Neural progenitor cell (in vitro differentiated cells): ENCODE measurements around the gene MTCL1.

Experiments
- EZH2 ChIP-seq: fragments of 200-600 bp; sonication (generic); IDR thresholded peaks from 2 replicates; pipeline ENCODE4 v1.6.1; 2017; ENCODE audit warnings: antibody characterized with exemption, mild to moderate bottlenecking, moderate library complexity
- EZH2phosphoT487 ChIP-seq: fragments of 200-600 bp; sonication (generic); IDR thresholded peaks from 2 replicates; pipeline ENCODE4 v1.6.1; 2017; ENCODE audit warnings: antibody characterized with exemption
- TF ChIP-seq, protein P1 (sequence below): fragments of 200-600 bp; sonication (generic); IDR thresholded peaks from 2 replicates; pipeline ENCODE4 v1.5.1; 2017; ENCODE audit warnings: antibody characterized with exemption, mild to moderate bottlenecking

DNA sequence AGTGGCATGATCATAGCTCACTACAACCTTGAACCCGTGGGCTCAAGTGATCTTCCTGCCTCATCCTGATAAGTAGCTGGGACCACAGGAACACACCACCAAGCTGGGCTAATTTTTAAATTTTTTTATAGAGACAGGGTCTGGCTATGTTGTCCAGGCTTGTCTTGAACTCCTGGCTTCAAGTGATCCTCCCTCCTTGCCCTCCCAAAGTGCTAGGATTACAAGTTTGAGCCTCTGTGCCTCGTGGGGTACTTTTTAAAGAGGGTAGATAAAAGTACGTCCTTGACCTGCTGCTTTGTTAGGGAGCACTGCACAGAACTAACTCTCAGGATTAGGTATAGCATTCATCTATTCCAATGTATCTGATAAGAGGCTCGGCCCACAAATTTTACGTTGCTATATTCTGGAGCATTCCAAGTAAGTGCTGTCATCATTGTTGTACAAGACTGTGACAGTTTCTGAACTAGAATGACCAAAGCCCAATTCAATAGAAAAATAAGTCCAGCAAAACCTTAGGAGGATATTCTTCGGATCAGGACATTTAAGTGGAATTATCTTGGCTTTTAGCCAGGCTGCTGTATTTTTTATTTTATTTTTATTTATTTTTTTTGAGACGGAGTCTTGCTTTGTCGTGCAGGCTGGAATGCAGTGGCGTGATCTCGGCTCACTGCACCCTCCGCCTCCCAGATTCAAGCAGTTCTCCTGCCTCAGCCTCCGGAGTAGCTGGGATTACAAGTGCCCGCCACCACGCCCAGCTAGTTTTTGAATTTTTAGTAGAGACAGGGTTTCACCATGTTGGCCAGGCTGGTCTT lies 4.1 kb downstream of the MTCL1 start:
- TF ChIP-seq EZH2phosphoT487 (no peak), EZH2 (no peak)
- TF ChIP-seq, protein P1, sequence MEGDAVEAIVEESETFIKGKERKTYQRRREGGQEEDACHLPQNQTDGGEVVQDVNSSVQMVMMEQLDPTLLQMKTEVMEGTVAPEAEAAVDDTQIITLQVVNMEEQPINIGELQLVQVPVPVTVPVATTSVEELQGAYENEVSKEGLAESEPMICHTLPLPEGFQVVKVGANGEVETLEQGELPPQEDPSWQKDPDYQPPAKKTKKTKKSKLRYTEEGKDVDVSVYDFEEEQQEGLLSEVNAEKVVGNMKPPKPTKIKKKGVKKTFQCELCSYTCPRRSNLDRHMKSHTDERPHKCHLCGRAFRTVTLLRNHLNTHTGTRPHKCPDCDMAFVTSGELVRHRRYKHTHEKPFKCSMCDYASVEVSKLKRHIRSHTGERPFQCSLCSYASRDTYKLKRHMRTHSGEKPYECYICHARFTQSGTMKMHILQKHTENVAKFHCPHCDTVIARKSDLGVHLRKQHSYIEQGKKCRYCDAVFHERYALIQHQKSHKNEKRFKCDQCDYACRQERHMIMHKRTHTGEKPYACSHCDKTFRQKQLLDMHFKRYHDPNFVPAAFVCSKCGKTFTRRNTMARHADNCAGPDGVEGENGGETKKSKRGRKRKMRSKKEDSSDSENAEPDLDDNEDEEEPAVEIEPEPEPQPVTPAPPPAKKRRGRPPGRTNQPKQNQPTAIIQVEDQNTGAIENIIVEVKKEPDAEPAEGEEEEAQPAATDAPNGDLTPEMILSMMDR: no peak
